Vagina (tissue), 2 donors: ENCODE data around the gene ABCC12.

Source experiments
- POLR2A ChIP-seq, 2 donors: fragments of 450-650 bp; IDR thresholded peaks; one replicate each; pipeline ENCODE4 v1.6.1; 2017; ENCODE audit warnings: antibody characterized with exemption in 2 of 2, mild to moderate bottlenecking in 2 of 2, moderate library complexity in 2 of 2
- TF ChIP-seq, protein P1 (sequence below), 3 experiments: fragments of 450-650 bp in 2 of 3; fragments of 200-600 bp in 1 of 3; sonication (generic) in 1 of 3; IDR thresholded peaks; one replicate each; pipeline ENCODE4 v1.5.1; 2017 to 2019; ENCODE audit warnings: antibody characterized with exemption in 3 of 3, mild to moderate bottlenecking in 2 of 3, moderate library complexity in 2 of 3

DNA sequence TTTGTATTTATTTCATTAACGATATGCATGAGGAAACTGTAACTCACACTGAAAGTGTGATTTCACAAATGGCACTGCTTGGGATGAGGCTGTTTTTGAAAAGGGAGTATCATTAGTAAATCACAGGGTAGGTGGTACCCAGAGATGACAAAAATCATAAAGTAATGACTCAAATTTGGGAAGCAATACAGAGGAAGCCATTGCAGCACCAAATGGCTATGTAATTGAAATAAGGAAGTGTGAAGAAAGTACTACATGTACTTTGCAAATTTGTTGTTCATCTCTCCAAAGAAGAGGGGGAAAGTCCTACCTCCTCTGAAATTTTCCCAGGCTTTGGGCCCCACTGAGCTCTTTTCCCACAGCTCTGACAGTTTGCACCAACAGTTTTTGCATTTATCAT lies 12.3 kb upstream of the ABCC12 start:
- TF ChIP-seq, protein P1, sequence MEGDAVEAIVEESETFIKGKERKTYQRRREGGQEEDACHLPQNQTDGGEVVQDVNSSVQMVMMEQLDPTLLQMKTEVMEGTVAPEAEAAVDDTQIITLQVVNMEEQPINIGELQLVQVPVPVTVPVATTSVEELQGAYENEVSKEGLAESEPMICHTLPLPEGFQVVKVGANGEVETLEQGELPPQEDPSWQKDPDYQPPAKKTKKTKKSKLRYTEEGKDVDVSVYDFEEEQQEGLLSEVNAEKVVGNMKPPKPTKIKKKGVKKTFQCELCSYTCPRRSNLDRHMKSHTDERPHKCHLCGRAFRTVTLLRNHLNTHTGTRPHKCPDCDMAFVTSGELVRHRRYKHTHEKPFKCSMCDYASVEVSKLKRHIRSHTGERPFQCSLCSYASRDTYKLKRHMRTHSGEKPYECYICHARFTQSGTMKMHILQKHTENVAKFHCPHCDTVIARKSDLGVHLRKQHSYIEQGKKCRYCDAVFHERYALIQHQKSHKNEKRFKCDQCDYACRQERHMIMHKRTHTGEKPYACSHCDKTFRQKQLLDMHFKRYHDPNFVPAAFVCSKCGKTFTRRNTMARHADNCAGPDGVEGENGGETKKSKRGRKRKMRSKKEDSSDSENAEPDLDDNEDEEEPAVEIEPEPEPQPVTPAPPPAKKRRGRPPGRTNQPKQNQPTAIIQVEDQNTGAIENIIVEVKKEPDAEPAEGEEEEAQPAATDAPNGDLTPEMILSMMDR (IDR thresholded peaks at IDR 0.05): no peak
- TF ChIP-seq POLR2A (IDR thresholded peaks at IDR 0.05): no peak
